ENCODE results near the gene SLMAP. TPM values are rescaled to one million over a fixed set of nuclear protein-coding genes. Genes with fewer than 3 reads are reported as not detected.

SLMAP gene
- total and polyA plus RNA-seq, 2 of the 13 experiments (the other 11 are each of a cell fraction or from before 2014, with no cell fraction given) = 24.0 to 48.3 TPM

- Histone ChIP-seq H3K27me3 (ENCODE audit: control insufficient read depth in 1 of 2, insufficient read depth in 2 of 2, low read length in 2 of 2) (no peaks in the 10 kb centered on the region), H3K9me3 (ENCODE audit: low read length) (no peaks in the 10 kb centered on the region), H3K36me3 (replicated peaks in 1 of 2; ENCODE audit: control insufficient read depth in 1 of 2, insufficient read depth in 2 of 2, low read length in 2 of 2) (no peaks in the 10 kb centered on the region), H3K27ac (ENCODE audit: extremely low read length, insufficient read depth, low read length) (no peak overlapping the region), H3K4me1 (ENCODE audit: insufficient read depth, low read length) (peaks cover 16% of the 10 kb centered on the region), H3K4me3 (replicated peaks in 1 of 3; ENCODE audit: insufficient read depth in 1 of 3, low read depth in 2 of 3, low read length in 3 of 3) (no peak overlapping the region), H3K79me2 (ENCODE audit: insufficient read depth, low read length) (no peaks in the 10 kb centered on the region), H4K20me1 (ENCODE audit: insufficient read depth, low read length) (no peaks in the 10 kb centered on the region), H2AFZ (ENCODE audit: low read length) (no peak overlapping the region), H3K9ac (ENCODE audit: insufficient read depth, low read depth, low read length) (no peak overlapping the region), H3K4me2 (ENCODE audit: low read depth, low read length) (no peak overlapping the region)
- intact Hi-C loops (cut with micrococcal nuclease; ENCODE audit: unreplicated experiment) (no loop called here), in situ Hi-C loops (cut with HindIII; ENCODE audit: extremely low pct_ligation_motif_present, low pct_unique_long_range_greater_than_20kb) (no loop called here)
- ChIA-PET CTCF (ENCODE audit: low intra/inter-chr PET ratio, low total read pairs) (no interaction called here), POLR2A (no interaction called here)
- FAIRE-seq (no peak), ATAC-seq (no peak), DNase-seq (ENCODE audit: low spot score) (no peak)
- 91% methylated on average over 9 of the region's 9 CpGs for WGBS (ENCODE audit: low lambda C conversion rate)
- TF ChIP-seq AFF4 (CRISPR knock-in tag; IDR thresholded peaks at IDR 0.05) (no peak), ZNF576 (CRISPR knock-in tag; IDR thresholded peaks at IDR 0.05) (no peak), ZSCAN25 (CRISPR knock-in tag; IDR thresholded peaks at IDR 0.05) (no peak), ZNF790 (CRISPR knock-in tag; IDR thresholded peaks at IDR 0.05; ENCODE audit: borderline replicate concordance) (no peak), U2AF1 (optimal IDR thresholded peaks at IDR 0.05; ENCODE audit: low read depth, low read length) (no peak), GZF1 (CRISPR knock-in tag; IDR thresholded peaks at IDR 0.05) (no peak), HNF4G (IDR thresholded peaks at IDR 0.05; ENCODE audit: borderline replicate concordance, low read depth, low read length) (no peak), HNF4G (CRISPR knock-in tag; IDR thresholded peaks at IDR 0.05; ENCODE audit: borderline replicate concordance, low read depth) (no peak), ZNF740 (CRISPR knock-in tag; IDR thresholded peaks at IDR 0.05) (no peak), MXD1 (CRISPR knock-in tag; IDR thresholded peaks at IDR 0.05) (no peak), ZNF777 (CRISPR knock-in tag; IDR thresholded peaks at IDR 0.05) (no peak), TOPORS (CRISPR knock-in tag; IDR thresholded peaks at IDR 0.05) (no peak)
- BruUV-seq (replicated peaks) = no TSS peak
Measured at GRCh38 chr3:57749542-57749941, 6.6 kb upstream of the SLMAP start.
